Liver (tissue), 9 donors: ENCODE measurements around the gene SLC8A1. TPM values are rescaled to one million over a fixed set of nuclear protein-coding genes. Genes with fewer than 3 reads are reported as not detected.

ENCODE experiments used
- DNase-seq: peaks from one replicate; pipeline ENCODE4 v3.0.0-alpha.2; 2017; ENCODE audit warnings: low spot score
- H3K27ac ChIP-seq, 2 donors: one replicate each; pipeline ENCODE4 v1.7.0; 2013; ENCODE audit warnings: inconsistent platforms in 2 of 2, low read length in 2 of 2, control low read depth in 1 of 2, low read depth in 1 of 2, mild to moderate bottlenecking in 1 of 2
- H3K27me3 ChIP-seq, 4 donors: one replicate each; pipeline versions ENCODE4 v1.6.1 to v1.7.0; 2013; ENCODE audit warnings: low read length in 3 of 4, inconsistent platforms in 1 of 4, mild to moderate bottlenecking in 1 of 4, moderate library complexity in 1 of 4; ENCODE audit not compliant: control insufficient read depth in 4 of 4, insufficient read depth in 4 of 4
- H3K36me3 ChIP-seq, 4 donors: one replicate each; pipeline versions ENCODE4 v1.6.1 to v1.7.0; 2013; ENCODE audit warnings: low read length in 3 of 4, mild to moderate bottlenecking in 3 of 4, low read depth in 1 of 4, moderate library complexity in 1 of 4; ENCODE audit not compliant: control insufficient read depth in 4 of 4, insufficient read depth in 3 of 4
- H3K4me1 ChIP-seq, 4 donors: one replicate each; pipeline versions ENCODE4 v1.6.1 to v1.7.0; 2013; ENCODE audit warnings: low read length in 3 of 4, mild to moderate bottlenecking in 3 of 4, moderate library complexity in 1 of 4; ENCODE audit not compliant: control insufficient read depth in 4 of 4, insufficient read depth in 4 of 4
- H3K4me3 ChIP-seq, 3 donors: one replicate each; pipeline versions ENCODE4 v1.6.1 to v1.7.0; 2013; ENCODE audit warnings: low read length in 3 of 3, control low read depth in 1 of 3, low read depth in 1 of 3, mild to moderate bottlenecking in 1 of 3
- H3K9ac ChIP-seq, 2 donors: one replicate each; pipeline ENCODE4 v1.7.0; 2013; ENCODE audit warnings: low read length in 2 of 2, mild to moderate bottlenecking in 2 of 2, moderate library complexity in 2 of 2, control low read depth in 1 of 2, low read depth in 1 of 2
- H3K9me3 ChIP-seq, 4 donors: one replicate each; pipeline versions ENCODE4 v1.6.1 to v1.7.0; 2013; ENCODE audit warnings: low read length in 3 of 4; ENCODE audit not compliant: control insufficient read depth in 4 of 4
- ATF3 ChIP-seq: IDR thresholded peaks from 2 replicates; pipeline ENCODE4 v1.6.1; 2016; ENCODE audit warnings: antibody characterized with exemption
- CTCF ChIP-seq: fragments of 150-350 bp; IDR thresholded peaks from 2 replicates; pipeline ENCODE4 v1.5.1; 2017; ENCODE audit warnings: improper control_type of control experiment, low read depth, low read length; ENCODE audit not compliant: missing input control
- EGR1 ChIP-seq, 2 donors: IDR thresholded peaks; 2 replicates each; pipeline ENCODE4 v1.6.1; 2016 to 2018; ENCODE audit warnings: antibody characterized with exemption in 2 of 2, low read depth in 2 of 2
- FOXA1 ChIP-seq: IDR thresholded peaks from 2 replicates; pipeline ENCODE4 v1.6.1; 2016; ENCODE audit warnings: antibody characterized with exemption
- FOXA2 ChIP-seq: IDR thresholded peaks from 2 replicates; pipeline ENCODE4 v1.6.1; 2016; ENCODE audit warnings: antibody characterized with exemption
- HNF4A ChIP-seq, 2 donors: conservative IDR thresholded peaks; 2 replicates each; pipeline ENCODE4 v1.6.1; 2016; ENCODE audit warnings: antibody characterized with exemption in 2 of 2, mild to moderate bottlenecking in 2 of 2
- HNF4G ChIP-seq: IDR thresholded peaks from 2 replicates; pipeline ENCODE4 v1.6.1; 2016; ENCODE audit warnings: antibody characterized with exemption
- MAX ChIP-seq: IDR thresholded peaks from 2 replicates; pipeline ENCODE4 v1.6.1; 2016; ENCODE audit warnings: antibody characterized with exemption
- NR2F2 ChIP-seq: IDR thresholded peaks from 2 replicates; pipeline ENCODE4 v1.6.1; 2016; ENCODE audit warnings: antibody characterized with exemption
- RAD21 ChIP-seq, 2 donors: IDR thresholded peaks; 2 replicates each; pipeline ENCODE4 v1.6.1; 2016; ENCODE audit warnings: antibody characterized with exemption in 2 of 2, mild to moderate bottlenecking in 2 of 2
- REST ChIP-seq: IDR thresholded peaks from 2 replicates; pipeline ENCODE4 v1.6.1; 2016; ENCODE audit warnings: antibody characterized with exemption, mild to moderate bottlenecking
- RXRA ChIP-seq, 2 donors: IDR thresholded peaks; 2 replicates each; pipeline ENCODE4 v1.6.1; 2017 to 2018; ENCODE audit warnings: antibody characterized with exemption in 2 of 2, mild to moderate bottlenecking in 1 of 2
- SP1 ChIP-seq: IDR thresholded peaks from 2 replicates; pipeline ENCODE4 v1.6.1; 2018; ENCODE audit warnings: antibody characterized with exemption, mild to moderate bottlenecking
- TAF1 ChIP-seq: conservative IDR thresholded peaks from 2 replicates; pipeline ENCODE4 v1.6.1; 2016; ENCODE audit warnings: antibody characterized with exemption, mild to moderate bottlenecking
- YY1 ChIP-seq: IDR thresholded peaks from 2 replicates; pipeline ENCODE4 v1.6.1; 2016; ENCODE audit warnings: antibody characterized with exemption, mild to moderate bottlenecking
- ZBTB33 ChIP-seq: IDR thresholded peaks from 2 replicates; pipeline ENCODE4 v1.6.1; 2016; ENCODE audit warnings: antibody characterized with exemption
- WGBS: extraction: QIAGEN DNeasy Blood & Tissue Kit; methylation state at CpG from one replicate; pipeline ENCODE4 v1.1.7; 2013; 5-methylcytosine and 5-hydroxymethylcytosine counted together
- polyA plus RNA-seq, 2 donors: library from polyadenylated mRNA; stranded (reverse) in 1 of 2; unstranded in 1 of 2; fragments of 200-250 nt in 1 of 2; fragments of >200 nt in 1 of 2; fragmentation: Nextera tagmentation in 1 of 2; extraction: Ambion mirVana in 1 of 2; gene quantifications; one replicate each; pipeline versions ENCODE4 v1.2.1 to v1.2.3, GENCODE V29; 2013 to 2015
- total RNA-seq, 2 donors: library from RNA; depleted of rRNA; stranded (reverse); fragments of >200 nt; gene quantifications; one replicate each; pipeline ENCODE4 v1.2.3, GENCODE V29; 2014
- donor health status: healthy.
- donor health status: healthy.
- donor health status: healthy.
- donor health status: healthy.
- donor health status: healthy.

The SLC8A1 gene
- total and polyA plus RNA-seq, 4 donors, result 1.2 to 18.5 (median 8.2) TPM

- TF ChIP-seq REST, result no peak
- TF ChIP-seq HNF4G, result no peak
These were observed 152.1 kb downstream of the SLC8A1 start (continued) for GRCh38 chr2:40299781-40300180.

GRCh38 chr2:40299173-40299572, 152.7 kb downstream of the SLC8A1 start:
- DNase-seq, result no peak
- Histone ChIP-seq H3K27me3 (no peaks in the 10 kb centered on the region), H3K9me3 (peaks cover 0 to 3% (median 0%) of the 10 kb centered on the region in 4 donors), H3K4me3 (no peak overlapping the region), H3K36me3 (no peaks in the 10 kb centered on the region), H3K4me1 (no peaks in the 10 kb centered on the region), H3K9ac (no peak overlapping the region), H3K27ac (no peak overlapping the region)
- TF ChIP-seq NR2F2 (no peak), YY1 (no peak), CTCF (no peak), REST (no peak), ZBTB33 (no peak), HNF4A (conservative IDR thresholded peaks at IDR 0.05) (no peak), MAX (no peak), ATF3 (no peak), FOXA1 (no peak), SP1 (no peak), RAD21 (IDR thresholded peaks at IDR 0.05) (no peak), FOXA2 (no peak), RXRA (IDR thresholded peaks at IDR 0.05) (no peak), EGR1 (IDR thresholded peaks at IDR 0.05; ENCODE audit: low read depth in 2 of 2) (no peak), HNF4G (no peak), TAF1 (no peak)
- 48% methylated on average over 1 of the region's 1 CpG for WGBS
